Measurements from ENCODE around the gene EDDM3A. TPM values are rescaled to one million over a fixed set of nuclear protein-coding genes. Genes with fewer than 3 reads are reported as not detected.
"Not testable (repeated sequence)": the region's sequence is repeated elsewhere in the genome, so short reads cannot be mapped to it uniquely, and the experiment has no call there.

Gene EDDM3A
- total RNA-seq, 1 donor from 2014 or later = not detected

- Mint-ChIP-seq H3K27me3 (ENCODE audit: low read depth) (no peaks in the 10 kb centered on the region), H3K9me3 (no peaks in the 10 kb centered on the region), H3K4me3 (no peak overlapping the region), H3K36me3 (no peaks in the 10 kb centered on the region), H3K4me1 (peaks cover 7% of the 10 kb centered on the region), H3K27ac (peak overlapping the region; percentile 37)
- no peak for TF ChIP-seq CTCF (IDR thresholded peaks at IDR 0.05; ENCODE audit: unreplicated experiment)
- DNase-seq (ENCODE audit: low spot score in 2 of 2, unreplicated experiment in 2 of 2) = no peak
Measured at GRCh38 chr14:20733684-20734429, 11.8 kb upstream of the EDDM3A start.

GRCh38 chr14:20734430-20734806 is 11.3 kb upstream of the EDDM3A start:
- TF ChIP-seq CTCF (IDR thresholded peaks at IDR 0.05; ENCODE audit: unreplicated experiment) = no peak

GRCh38 chr14:20738292-20738691 is 7.4 kb upstream of the EDDM3A start:
- H3K4me1 Mint-ChIP-seq; H3K36me3 Mint-ChIP-seq; H3K9me3 Mint-ChIP-seq; H3K4me3 Mint-ChIP-seq; H3K27ac Mint-ChIP-seq; DNase-seq (ENCODE audit: low spot score in 2 of 2, unreplicated experiment in 2 of 2); H3K27me3 Mint-ChIP-seq (ENCODE audit: low read depth): not testable (repeated sequence)

More at GRCh38 chr14:20734430-20734806, 11.3 kb upstream of the EDDM3A start:
- Mint-ChIP-seq H3K4me1 (peaks cover 7% of the 10 kb centered on the region), H3K9me3 (no peaks in the 10 kb centered on the region), H3K4me3 (no peak overlapping the region), H3K27ac (peak overlapping the region; percentile 79), H3K36me3 (no peaks in the 10 kb centered on the region), H3K27me3 (ENCODE audit: low read depth) (no peaks in the 10 kb centered on the region)
- no peak for DNase-seq (ENCODE audit: low spot score in 2 of 2, unreplicated experiment in 2 of 2)

- H3K27ac Mint-ChIP-seq = no peak overlapping the region
- DNase-seq (ENCODE audit: low spot score in 2 of 2, unreplicated experiment in 2 of 2) = no peak
- H3K36me3 Mint-ChIP-seq = no peaks in the 10 kb centered on the region
- no peaks in the 10 kb centered on the region for H3K4me1 Mint-ChIP-seq
- TF ChIP-seq CTCF (IDR thresholded peaks at IDR 0.05; ENCODE audit: unreplicated experiment) = no peak
- no peaks in the 10 kb centered on the region for H3K9me3 Mint-ChIP-seq
- H3K27me3 Mint-ChIP-seq (ENCODE audit: low read depth) = no peaks in the 10 kb centered on the region
- no peak overlapping the region for H3K4me3 Mint-ChIP-seq
Measured at GRCh38 chr14:20742132-20742531, 3.6 kb upstream of the EDDM3A start.

GRCh38 chr14:20743556-20743955 is 2.1 kb upstream of the EDDM3A start:
- no peak overlapping the region for H3K27ac Mint-ChIP-seq
- no peaks in the 10 kb centered on the region for H3K27me3 Mint-ChIP-seq (ENCODE audit: low read depth)
- H3K36me3 Mint-ChIP-seq = no peaks in the 10 kb centered on the region
- H3K4me1 Mint-ChIP-seq = no peaks in the 10 kb centered on the region
- DNase-seq (ENCODE audit: low spot score in 2 of 2, unreplicated experiment in 2 of 2) = no peak
- H3K9me3 Mint-ChIP-seq = no peaks in the 10 kb centered on the region
- no peak for TF ChIP-seq CTCF (IDR thresholded peaks at IDR 0.05; ENCODE audit: unreplicated experiment)
- no peak overlapping the region for H3K4me3 Mint-ChIP-seq

GRCh38 chr14:20746566-20746965 is 879 bp downstream of the EDDM3A start:
- no peaks in the 10 kb centered on the region for H3K27me3 Mint-ChIP-seq (ENCODE audit: low read depth)
- H3K4me3 Mint-ChIP-seq = no peak overlapping the region
- H3K36me3 Mint-ChIP-seq = peaks cover 2% of the 10 kb centered on the region
- no peak for TF ChIP-seq CTCF (IDR thresholded peaks at IDR 0.05; ENCODE audit: unreplicated experiment)
- no peak for DNase-seq (ENCODE audit: low spot score in 2 of 2, unreplicated experiment in 2 of 2)
- H3K4me1 Mint-ChIP-seq = no peaks in the 10 kb centered on the region
- H3K27ac Mint-ChIP-seq = no peak overlapping the region
- H3K9me3 Mint-ChIP-seq = peaks cover under 1% of the 10 kb centered on the region
